Activated CD8-positive, alpha-beta T cell treated with anti-CD3 and anti-CD28 coated beads for 36 hours (primary cell): ENCODE results near the gene TGFBR3L. TPM values are rescaled to one million over a fixed set of nuclear protein-coding genes. Genes with fewer than 3 reads are reported as not detected.

Experiments
- ATAC-seq: fragments of 200-7000 bp; cut with Tn5 transposase; one replicate; pipeline ENCODE4 v1.10.0; 2021; ENCODE audit warnings: mild to moderate bottlenecking, moderate library complexity
- CTCF ChIA-PET: fragments of 350-600 bp; sonication (Branson Sonifier 250); formaldehyde crosslinking; loops from one replicate; lab custom pipeline; 2021; ENCODE audit warnings: antibody characterized with exemption; lab: Charles Lee
- POLR2A ChIA-PET: fragments of 350-600 bp; sonication (Branson Sonifier 250); formaldehyde crosslinking; loops from one replicate; lab custom pipeline; 2021; ENCODE audit warnings: antibody characterized with exemption; lab: Charles Lee
- DNase-seq: peaks from one replicate; pipeline ENCODE4 v3.0.0-alpha.2; 2020
- H3K27ac Mint-ChIP-seq: one replicate; pipeline ENCODE4 v1.8.0; 2021; ENCODE audit warnings: mild to moderate bottlenecking, mixed read lengths
- H3K27me3 Mint-ChIP-seq: one replicate; pipeline ENCODE4 v1.8.0; 2021; ENCODE audit warnings: mixed read lengths
- H3K36me3 Mint-ChIP-seq: one replicate; pipeline ENCODE4 v1.8.0; 2021; ENCODE audit warnings: low read depth, mixed read lengths
- H3K4me1 Mint-ChIP-seq: one replicate; pipeline ENCODE4 v1.8.0; 2021; ENCODE audit warnings: low read depth, mixed read lengths
- H3K4me3 Mint-ChIP-seq: one replicate; pipeline ENCODE4 v1.8.0; 2021; ENCODE audit warnings: mild to moderate bottlenecking, moderate library complexity, mixed read lengths
- H3K9me3 Mint-ChIP-seq: one replicate; pipeline ENCODE4 v1.8.0; 2021; ENCODE audit warnings: mixed read lengths
- intact Hi-C: fragments of 100-400 bp; cut with micrococcal nuclease; formaldehyde crosslinking; loops from one replicate; pipeline ENCODE4 v1.10.0; 2022
- total RNA-seq, 2 experiments: library from RNA; stranded (reverse); gene quantifications; one replicate each; pipeline ENCODE4 v1.2.3, GENCODE V29; 2021
- TF ChIP-seq, protein P1 (sequence below): fragments of 200-600 bp; IDR thresholded peaks from one replicate; pipeline ENCODE4 v1.8.0; 2022; ENCODE audit warnings: antibody characterized with exemption, mild to moderate bottlenecking

The TGFBR3L gene
- total RNA-seq: 1 to 10 TPM; 5.1 to 5.9 TPM

- H3K36me3 Mint-ChIP-seq: peaks cover 19% of the 10 kb centered on the region
- ChIA-PET CTCF (no interaction called here), POLR2A (interaction anchor here (0.6 to 1.2 kb wide), 4 partner anchors 9 to 29 kb away, joined by 3 to 4 read pairs (median 3); partner anchors contain the start of genes MAP2K7 and TIMM44)
- DNase-seq (no peak), ATAC-seq (no peak)
- intact Hi-C loops: no loop called here
- H3K4me3 Mint-ChIP-seq: peak within 1 kb of the TSS; percentile 53
- peaks cover 20% of the 10 kb centered on the region for H3K27me3 Mint-ChIP-seq
- peaks cover 20% of the 10 kb centered on the region for H3K4me1 Mint-ChIP-seq
- TF ChIP-seq, protein P1, sequence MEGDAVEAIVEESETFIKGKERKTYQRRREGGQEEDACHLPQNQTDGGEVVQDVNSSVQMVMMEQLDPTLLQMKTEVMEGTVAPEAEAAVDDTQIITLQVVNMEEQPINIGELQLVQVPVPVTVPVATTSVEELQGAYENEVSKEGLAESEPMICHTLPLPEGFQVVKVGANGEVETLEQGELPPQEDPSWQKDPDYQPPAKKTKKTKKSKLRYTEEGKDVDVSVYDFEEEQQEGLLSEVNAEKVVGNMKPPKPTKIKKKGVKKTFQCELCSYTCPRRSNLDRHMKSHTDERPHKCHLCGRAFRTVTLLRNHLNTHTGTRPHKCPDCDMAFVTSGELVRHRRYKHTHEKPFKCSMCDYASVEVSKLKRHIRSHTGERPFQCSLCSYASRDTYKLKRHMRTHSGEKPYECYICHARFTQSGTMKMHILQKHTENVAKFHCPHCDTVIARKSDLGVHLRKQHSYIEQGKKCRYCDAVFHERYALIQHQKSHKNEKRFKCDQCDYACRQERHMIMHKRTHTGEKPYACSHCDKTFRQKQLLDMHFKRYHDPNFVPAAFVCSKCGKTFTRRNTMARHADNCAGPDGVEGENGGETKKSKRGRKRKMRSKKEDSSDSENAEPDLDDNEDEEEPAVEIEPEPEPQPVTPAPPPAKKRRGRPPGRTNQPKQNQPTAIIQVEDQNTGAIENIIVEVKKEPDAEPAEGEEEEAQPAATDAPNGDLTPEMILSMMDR: no peak
- H3K9me3 Mint-ChIP-seq: no peaks in the 10 kb centered on the region
- H3K27ac Mint-ChIP-seq: no peak within 1 kb of the TSS
These were observed at the start of gene TGFBR3L for GRCh38 chr19:7914598-7915045. Gene TGFBR3L (plus strand): TSS chr19:7914830.

GRCh38 chr19:7865262-7865911, 49.2 kb upstream of the TGFBR3L start:
- intact Hi-C loops: no loop called here

GRCh38 chr19:7866399-7867091, 48.1 kb upstream of the TGFBR3L start:
- TF ChIP-seq, protein P1: no peak
- Mint-ChIP-seq H3K27me3 (peaks cover 31% of the 10 kb centered on the region), H3K4me1 (peaks cover 28% of the 10 kb centered on the region), H3K36me3 (no peaks in the 10 kb centered on the region), H3K9me3 (no peaks in the 10 kb centered on the region), H3K4me3 (no peak overlapping the region), H3K27ac (no peak overlapping the region)
- intact Hi-C loops: no loop called here
- DNase-seq: no peak
- CTCF ChIA-PET: no interaction called here
- ATAC-seq: no peak
- POLR2A ChIA-PET: no interaction called here

More at GRCh38 chr19:7865262-7865911, 49.2 kb upstream of the TGFBR3L start:
- H3K4me3 Mint-ChIP-seq: no peak overlapping the region
- H3K9me3 Mint-ChIP-seq: no peaks in the 10 kb centered on the region
- no peak for ATAC-seq
- peaks cover 19% of the 10 kb centered on the region for H3K4me1 Mint-ChIP-seq
- CTCF ChIA-PET: no interaction called here
- H3K27me3 Mint-ChIP-seq: peaks cover 34% of the 10 kb centered on the region
- no peaks in the 10 kb centered on the region for H3K36me3 Mint-ChIP-seq
- H3K27ac Mint-ChIP-seq: peak overlapping the region; percentile 33
- POLR2A ChIA-PET: interaction anchor here (0.8 kb wide), 1 partner anchor 9 kb away, joined by 3 read pairs; the partner anchor contains the start of gene PRR36
- TF ChIP-seq, protein P1: no peak
- no peak for DNase-seq

GRCh38 chr19:7867092-7867844, 47.4 kb upstream of the TGFBR3L start:
- ATAC-seq (no peak), DNase-seq (no peak)
- H3K27ac Mint-ChIP-seq: no peak overlapping the region
- intact Hi-C loops: no loop called here
- peaks cover 37% of the 10 kb centered on the region for H3K27me3 Mint-ChIP-seq
- H3K36me3 Mint-ChIP-seq: no peaks in the 10 kb centered on the region
- no peak overlapping the region for H3K4me3 Mint-ChIP-seq
- no peaks in the 10 kb centered on the region for H3K9me3 Mint-ChIP-seq
- peaks cover 32% of the 10 kb centered on the region for H3K4me1 Mint-ChIP-seq
- TF ChIP-seq, protein P1: no peak
- CTCF ChIA-PET: no interaction called here
- POLR2A ChIA-PET: no interaction called here
